T47D (cell line): ENCODE data around the gene PSMB3.
A peak's percentile ranks its signal among the peaks of the same experiment; 100 is the strongest.
"Not testable (repeated sequence)": the region's sequence is repeated elsewhere in the genome, so short reads cannot be mapped to it uniquely, and the experiment has no call there.

ENCODE experiments used
- DNase-seq, 2 experiments: peaks; one replicate each; pipeline versions ENCODE4 v3.0.0 to v3.0.0-alpha.2; 2011 to 2012; ENCODE audit warnings: low read depth in 1 of 2, low spot score in 1 of 2
- JUND ChIP-seq: IDR thresholded peaks from 2 replicates; pipeline ENCODE4 v1.6.1; 2012; ENCODE audit warnings: low read depth
- in situ Hi-C: cut with HindIII; loops from 2 replicates; pipeline ENCODE4 v1.10.0; 2016; ENCODE audit warnings: low sequenced_read_pairs, low pct_unique_long_range_greater_than_20kb

PSMB3 gene

DNA sequence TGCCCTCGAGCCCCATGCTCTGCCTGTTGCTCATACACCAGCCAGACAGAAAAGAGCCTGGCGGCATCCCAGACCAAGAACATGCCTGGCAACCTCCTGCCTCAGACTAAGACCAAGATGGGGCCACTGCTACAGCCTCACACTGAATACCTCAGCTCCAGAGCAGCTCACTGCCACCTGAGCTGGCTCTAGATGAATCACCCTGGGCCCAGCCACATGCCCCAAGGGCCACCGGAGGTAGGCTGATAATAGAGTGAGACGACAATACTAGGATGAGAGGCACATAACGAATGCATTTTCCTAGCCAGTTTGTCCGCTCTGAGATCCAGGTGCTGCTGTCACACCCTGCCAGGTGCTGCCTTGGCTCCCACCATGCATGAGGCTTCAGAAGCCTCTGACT is 33.8 kb downstream of the PSMB3 start:
- in situ Hi-C loops, result no loop called here
- DNase-seq, result no peak
- TF ChIP-seq JUND, result no peak

DNA sequence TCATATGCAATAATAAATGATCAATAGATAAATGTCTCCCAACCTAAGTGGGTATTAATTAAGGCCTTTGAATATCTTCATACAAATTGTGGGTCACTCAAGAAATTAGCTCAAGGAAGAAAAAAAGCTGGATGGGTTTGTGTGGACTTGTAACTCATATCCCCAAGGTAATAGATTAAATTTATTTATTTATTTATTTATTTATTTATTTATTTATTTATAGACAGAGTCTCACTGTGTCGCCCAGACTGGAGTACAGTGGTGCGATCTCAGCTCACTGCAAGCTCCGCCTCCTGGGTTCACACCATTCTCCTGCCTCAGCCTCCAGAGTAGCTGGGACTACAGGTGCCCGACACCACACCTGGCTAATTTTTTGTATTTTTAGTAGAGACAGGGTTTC is 35.5 kb downstream of the PSMB3 start:
- DNase-seq, in situ Hi-C loops: not testable (repeated sequence)

DNA sequence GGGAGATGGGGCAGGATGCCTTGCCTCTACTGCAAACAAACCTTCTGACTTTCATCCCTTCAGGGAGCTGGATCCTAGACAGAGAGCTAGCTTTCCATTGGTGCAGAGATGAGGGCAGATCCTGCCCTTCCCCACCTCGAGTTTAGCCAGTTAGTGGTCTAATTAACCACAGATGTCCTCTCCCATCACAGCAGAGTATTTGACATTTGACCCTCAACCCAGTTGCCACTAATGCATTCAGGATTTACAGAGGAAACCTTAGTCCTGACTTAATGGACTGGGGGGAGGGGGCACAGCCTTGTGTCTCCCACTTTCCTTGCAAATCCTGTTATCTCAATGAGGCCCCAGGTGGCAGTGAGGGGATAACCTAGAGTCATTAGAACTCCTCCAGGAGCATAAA is 36.6 kb downstream of the PSMB3 start:
- no peak for DNase-seq
- no peak for TF ChIP-seq JUND
- in situ Hi-C loops, result no loop called here

DNA sequence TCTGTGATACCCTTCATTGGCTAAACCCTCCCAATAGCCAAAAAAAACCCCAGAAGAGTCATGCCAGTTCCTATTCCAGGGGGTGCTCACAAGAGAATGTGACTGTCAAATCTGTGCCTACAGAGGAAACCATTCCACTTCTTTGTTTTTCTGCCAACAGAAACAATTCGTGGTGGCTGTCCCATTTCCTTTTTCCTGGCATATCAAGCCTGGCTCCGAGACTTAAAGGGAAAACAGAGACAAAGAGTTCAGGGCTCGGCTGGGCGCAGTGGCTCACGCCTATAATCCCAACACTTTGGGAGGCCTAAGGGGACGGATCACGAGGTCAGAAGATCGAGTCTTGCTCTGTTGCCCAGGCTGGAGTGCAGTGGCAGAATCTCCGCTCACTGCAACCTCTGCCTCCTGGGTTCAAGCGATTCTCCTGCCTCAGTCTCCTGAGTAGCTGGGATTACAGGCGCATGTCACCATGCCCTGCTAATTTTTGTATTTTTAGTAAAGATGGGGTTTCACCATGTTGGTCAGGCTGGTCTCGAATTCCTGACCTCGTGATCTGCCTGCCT is 37.7 kb downstream of the PSMB3 start:
- DNase-seq, in situ Hi-C loops: not testable (repeated sequence)

DNA sequence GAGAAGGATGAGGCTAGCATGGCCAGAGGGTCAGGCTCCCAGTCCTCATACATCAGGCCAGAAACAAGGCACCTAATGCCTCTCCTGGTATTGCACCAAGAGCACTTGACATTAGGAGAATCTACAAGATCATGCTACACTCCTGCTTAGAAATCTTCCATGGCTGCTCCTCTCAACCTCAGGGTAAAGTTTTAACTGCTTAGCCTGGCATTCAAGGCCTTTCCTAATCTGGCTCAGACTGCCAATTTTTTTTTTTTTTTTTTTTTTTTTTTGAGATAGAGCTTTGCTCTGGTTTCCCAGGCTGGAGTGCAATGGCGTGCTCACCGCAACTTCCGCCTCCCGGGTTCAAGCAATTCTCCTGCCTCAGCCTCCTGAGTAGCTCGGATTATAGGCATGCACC is 38.6 kb downstream of the PSMB3 start:
- DNase-seq, result no peak
- TF ChIP-seq JUND, result no peak
- in situ Hi-C loops, result no loop called here

DNA sequence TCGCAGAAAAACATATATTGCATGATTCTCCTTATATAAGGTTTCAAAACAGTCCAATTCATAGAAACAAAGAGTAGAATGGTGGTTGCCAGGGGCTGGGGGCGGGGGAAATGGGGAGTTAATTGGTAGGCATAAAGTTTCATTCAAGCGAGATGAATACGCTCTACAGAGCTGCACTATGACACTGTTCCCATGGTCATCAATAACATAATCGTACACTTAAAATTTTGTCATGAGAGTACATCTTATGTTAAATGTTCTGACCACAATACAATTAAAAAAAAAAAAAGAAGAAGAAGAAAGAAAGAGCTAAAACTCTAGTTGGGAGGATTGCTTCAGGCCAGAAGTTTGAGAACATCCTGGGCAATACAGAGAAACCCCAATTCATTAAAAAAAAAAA is 41.7 kb downstream of the PSMB3 start:
- DNase-seq, result no peak
- no peak for TF ChIP-seq JUND
- in situ Hi-C loops, result no loop called here

DNA sequence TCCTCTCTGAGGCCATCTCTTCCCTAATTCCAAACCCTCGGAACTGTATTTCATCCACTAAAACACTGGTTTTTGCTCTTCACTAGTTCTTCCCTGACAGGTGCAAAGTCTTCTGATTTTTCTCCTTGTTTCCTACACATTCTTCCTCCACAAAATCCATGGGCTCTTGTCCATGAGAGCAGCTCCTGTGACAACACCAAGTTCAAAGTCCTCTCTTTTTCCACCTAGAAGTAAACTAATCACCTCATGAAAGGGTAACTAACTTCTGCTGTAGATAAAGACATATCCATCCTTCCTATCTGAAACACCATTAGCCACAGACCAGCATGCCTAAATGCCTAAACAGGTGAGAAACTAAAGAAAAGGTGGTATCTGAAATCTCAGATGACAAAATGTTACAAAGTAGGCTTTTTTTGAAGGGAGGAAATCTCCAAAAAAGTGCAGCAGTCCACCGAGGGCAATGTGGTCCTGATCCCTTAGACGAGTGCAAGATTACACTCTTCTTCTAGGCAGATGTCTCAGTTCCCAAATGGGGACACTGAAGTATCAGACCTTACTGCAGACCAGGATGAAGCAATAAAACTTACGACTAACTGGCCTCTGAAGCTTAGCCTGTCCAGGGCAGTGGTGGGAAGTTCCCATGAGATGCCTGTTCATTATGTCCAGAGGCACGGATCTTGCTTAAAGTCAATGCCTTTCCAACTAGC is 44.1 kb downstream of the PSMB3 start:
- no peak for DNase-seq
- no peak for TF ChIP-seq JUND
- in situ Hi-C loops, result no loop called here

DNA sequence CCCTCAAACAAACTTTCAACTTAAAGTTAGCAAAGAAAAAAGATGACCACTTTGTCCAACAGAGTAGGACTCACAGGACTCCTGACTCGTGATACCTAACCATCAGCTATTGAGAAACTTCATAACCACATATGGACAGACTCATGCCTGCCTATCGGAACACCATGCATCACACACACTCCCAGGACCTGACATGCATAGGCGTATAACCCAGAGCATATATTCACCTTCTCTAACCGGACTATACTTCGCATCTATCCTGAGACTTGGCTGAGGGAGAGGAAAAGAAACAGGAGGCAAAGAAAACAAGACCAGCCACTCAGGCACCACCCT is 44.6 kb downstream of the PSMB3 start:
- no peak for DNase-seq
- in situ Hi-C loops, result no loop called here
- TF ChIP-seq JUND, result no peak

DNA sequence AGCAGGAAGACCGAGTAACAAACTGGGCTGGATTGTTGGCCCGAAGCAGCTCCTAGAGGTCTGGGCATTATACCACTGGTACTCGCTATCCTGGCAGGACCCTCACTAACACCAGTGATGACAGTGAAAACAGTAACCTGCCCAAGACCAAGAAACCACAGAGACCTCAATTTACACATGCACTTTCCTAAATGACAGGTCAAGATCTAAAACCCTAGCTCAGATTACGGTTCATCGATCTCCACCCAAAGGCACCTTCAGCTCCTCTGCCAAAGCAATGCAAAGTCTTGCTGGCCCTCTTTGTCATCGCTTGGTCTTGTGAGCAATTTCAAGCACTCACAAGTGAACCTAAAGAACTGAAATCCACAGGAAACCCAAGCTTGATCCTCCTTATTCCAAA is 45.3 kb downstream of the PSMB3 start:
- in situ Hi-C loops, result no loop called here
- no peak for TF ChIP-seq JUND
- DNase-seq, result no peak

DNA sequence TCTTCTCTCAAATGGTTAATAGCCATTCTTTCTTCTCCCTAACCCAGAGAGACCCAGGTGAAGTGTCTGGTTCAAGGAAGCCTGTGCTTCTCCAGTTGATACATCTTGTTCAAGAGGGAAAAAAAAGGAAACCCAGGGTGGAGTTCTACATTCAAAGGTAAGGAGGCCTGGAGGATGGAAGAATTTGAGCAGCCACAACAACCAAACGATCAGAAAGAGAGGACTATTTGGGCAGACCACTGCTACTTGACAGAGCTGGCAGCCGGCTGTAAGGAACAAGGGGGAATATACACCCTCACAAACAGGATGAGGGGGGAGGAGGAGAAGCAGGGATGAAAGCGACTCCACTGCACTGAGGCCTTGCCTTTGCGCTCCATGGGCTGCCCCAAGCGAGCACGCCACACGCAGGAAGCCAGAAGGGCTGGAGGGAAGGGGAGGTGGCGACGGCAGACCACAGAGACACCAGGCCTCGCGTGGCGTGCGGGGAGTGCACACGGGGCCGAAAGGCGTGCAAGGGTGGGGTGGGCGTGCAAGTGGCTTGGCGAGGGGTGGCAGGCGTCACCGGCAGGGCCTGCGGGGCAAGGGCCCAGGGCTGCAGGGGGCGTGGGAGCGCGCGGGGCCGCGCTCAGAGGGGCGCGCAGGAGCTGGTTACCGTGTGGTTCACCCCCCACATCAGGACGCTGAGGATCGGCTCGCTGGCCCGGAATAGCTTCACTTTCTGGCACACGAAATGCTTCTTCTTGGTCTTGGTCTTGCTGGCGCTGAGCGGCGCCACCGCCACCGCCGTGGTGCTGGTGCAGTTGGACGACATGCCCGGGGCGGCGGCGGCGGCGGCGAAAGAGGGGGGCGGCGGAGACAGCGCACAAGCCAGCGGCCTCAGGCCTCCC is 46.3 kb downstream of the PSMB3 start:
- peak; percentile 50 to 57 for DNase-seq
- in situ Hi-C loops, result no loop called here
- TF ChIP-seq JUND, result no peak

DNA sequence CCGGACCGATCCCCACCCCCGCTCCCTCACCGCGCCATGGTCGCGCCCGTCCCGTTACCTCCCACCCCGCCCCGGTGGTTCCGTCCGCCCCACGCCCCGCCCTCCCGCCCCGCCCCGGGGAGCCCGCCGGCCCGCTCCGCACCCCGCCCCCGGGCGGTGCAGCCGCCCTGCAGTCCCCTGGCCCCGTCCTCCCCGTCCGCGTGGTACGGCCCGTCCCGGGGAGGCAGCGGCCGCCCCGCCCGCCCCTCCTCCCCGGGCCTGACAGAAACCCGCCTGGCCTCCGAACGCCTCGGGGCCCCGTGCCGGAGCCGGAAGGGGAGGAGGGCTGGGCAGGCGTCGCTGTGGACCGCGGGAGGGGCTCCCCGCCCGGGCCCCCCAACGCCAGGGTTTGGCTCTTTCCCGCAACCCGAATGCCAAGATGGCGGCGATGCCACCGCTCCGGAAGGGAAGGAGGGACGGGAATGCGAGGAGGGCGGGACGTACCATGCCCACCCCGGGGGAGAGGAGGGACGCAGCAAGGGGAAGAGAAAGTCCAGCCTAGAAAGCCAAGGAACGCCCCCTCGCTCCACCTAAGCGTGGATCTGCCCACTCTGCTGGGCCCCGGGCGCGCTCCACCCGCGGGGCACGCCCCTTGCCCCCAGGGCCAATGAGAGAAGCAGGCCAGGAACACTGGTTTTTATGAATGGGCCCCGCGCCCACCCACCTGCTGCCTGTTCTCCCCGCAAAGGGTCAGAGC is 47.1 kb downstream of the PSMB3 start, which contains the start of gene PIP4K2B:
TSS of gene PIP4K2B (minus strand) at position 56 of the 736 bp plus-strand sequence. CDS start 132 bp downstream, outside the sequence.
- peak; percentile 96 to 99 for DNase-seq
- no peak for TF ChIP-seq JUND
- in situ Hi-C loops, result no loop called here

DNA sequence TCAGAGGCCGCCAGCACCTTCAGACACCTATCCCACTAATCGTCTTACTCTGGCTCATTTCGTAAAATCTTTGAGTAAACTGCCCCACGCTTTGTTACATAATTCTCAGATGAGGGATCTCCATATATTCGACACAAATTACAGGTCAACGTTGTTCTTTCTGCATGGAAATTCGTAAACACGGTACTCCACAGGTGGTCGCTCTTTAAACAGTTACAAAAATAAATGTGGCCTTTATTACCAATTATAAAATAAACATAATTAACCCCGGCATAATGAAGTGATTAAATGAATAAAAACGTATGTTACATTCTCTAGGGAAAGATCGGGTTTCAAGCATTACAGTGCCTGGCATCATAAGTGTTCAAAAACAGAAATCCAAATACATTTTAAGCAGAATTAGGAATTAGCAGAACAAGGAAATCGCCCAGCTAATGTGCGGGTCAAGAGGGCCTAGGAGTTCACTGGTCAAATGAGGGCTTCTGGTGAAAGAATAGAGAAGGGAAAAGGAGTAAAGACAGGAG is 47.8 kb downstream of the PSMB3 start:
- no peak for DNase-seq
- in situ Hi-C loops, result no loop called here
- no peak for TF ChIP-seq JUND

DNA sequence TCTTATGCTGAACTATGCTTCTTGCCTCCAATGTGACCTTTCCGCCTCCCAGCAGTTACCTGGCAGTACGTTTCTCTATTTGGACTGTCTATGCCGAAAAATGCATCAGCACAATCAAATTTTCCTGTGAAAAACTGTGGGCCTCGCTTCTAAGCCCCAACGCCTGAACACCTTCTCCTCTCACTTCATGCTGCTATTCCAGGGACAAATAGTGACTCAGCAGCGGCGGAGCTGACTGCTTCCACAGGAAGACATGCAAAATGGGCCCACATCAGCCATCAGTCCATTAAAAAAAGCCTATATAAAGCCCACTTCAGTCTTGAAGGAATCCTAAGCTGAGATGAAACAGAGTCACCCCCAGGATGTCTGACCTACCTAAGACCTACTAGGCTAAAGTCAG is 57.3 kb downstream of the PSMB3 start:
- in situ Hi-C loops, result no loop called here
- no peak for DNase-seq
- TF ChIP-seq JUND, result no peak
